ENCODE data around the gene ULK1.

The ULK1 gene

DNA sequence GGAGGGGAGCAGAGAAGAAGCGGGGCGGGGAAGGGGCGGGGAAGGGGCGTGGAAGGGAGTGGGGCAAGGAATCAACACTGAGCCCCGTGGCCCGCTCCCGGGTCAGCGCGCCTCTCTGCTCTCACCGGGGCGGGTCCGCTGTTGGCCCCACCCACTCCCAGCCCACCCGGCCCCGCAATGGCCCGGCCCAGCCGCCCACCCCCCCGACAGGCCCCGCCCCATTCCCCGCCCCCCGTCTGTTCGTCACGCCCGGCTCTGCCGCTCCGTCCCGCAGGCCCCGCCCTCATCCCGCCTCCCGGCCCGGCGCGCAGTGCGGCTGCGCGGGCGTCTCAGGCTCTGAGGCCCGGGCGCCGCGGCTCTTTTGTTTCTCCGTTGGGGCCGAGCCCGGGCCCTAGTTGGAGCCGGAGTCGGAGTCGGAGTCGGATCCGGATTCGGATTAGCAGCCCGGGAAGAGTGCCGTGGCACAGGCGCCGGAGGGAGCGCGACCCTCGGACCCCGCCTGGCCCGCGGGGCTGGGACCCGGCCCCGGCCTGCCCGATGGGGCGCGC lies at the start of gene ULK1:
Gene ULK1, plus strand, starts transcription at position 310 of the 548 bp plus-strand sequence. CDS start 380 bp downstream, outside the sequence.
- peak; percentile 87 for DNase-seq (ENCODE audit: low read depth)

DNA sequence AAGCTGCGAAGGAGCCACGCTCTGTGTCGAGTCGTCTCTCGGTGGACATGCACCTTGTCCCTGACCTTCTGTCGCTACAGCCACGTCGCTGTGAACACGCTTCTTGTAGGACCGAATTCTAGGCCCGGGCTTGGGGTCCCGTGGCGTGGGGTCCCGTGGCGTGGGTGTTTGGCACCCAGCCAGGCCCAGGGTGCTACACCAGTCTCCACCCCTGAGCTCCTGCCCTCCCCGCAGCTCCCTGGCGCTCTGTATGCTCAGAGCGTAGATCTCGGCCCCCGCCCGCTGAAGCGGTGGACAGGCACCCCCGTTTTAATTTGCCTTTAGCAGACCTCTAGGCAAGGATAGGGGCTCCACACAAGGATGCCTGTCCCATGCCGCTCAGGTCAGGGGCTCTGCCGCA lies 49.8 kb upstream of the ULK1 start:
- no peak for DNase-seq (ENCODE audit: low read depth)

DNA sequence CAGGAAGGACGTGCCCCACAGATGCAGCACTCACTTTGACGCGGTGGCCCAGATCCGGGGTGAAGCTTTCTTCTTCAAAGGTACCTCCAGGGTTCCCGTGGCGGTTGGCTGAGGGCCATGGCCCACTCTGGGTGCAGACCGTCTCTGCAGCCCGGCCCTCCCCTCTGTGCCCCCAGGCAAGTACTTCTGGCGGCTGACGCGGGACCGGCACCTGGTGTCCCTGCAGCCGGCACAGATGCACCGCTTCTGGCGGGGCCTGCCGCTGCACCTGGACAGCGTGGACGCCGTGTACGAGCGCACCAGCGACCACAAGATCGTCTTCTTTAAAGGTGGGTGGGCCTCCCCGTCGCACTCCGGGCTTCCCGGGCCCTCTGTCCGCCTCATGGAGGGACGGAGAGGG lies 49.3 kb upstream of the ULK1 start:
- no peak for DNase-seq (ENCODE audit: low read depth)

DNA sequence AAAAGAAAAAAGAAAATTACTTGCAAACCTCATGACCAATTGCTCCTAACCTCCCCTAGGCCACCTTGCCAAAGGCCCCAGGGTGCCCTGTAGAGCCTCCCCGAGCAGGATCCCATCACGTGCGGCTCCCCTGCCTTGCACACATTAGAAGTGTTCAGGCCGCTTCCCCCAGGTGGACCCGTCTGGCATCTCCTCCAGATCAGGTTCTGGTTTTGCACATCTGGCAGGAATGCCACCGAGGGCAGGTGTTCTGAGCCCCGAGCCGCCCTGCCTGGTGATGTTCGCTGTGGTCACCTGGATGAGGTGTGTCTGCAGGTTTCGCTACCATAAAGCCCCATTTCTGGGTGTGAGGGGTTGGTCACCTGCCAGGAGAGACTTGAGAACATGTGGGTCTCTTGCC lies 47.0 kb upstream of the ULK1 start:
- DNase-seq (ENCODE audit: low read depth), result no peak

DNA sequence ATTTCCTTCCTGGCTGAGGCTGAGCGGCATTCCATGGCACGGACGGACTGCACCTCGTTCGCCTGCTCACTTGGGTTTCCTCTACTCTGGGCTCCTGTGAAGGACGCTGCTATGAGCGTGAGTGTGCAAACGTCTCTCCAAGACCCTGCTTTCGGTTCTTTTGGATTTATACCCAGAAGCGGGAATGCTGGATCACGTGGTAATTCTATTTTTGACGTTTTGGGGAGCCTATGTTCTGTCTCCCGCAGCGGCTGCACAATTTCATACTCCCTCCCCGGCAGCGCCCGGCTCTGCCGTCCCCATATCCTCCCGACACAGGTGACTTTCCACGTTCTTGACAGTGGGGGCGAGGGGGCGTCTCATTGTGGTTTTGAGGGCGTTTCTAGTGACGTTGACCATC lies 45.7 kb upstream of the ULK1 start:
- DNase-seq (ENCODE audit: low read depth), result no peak

DNA sequence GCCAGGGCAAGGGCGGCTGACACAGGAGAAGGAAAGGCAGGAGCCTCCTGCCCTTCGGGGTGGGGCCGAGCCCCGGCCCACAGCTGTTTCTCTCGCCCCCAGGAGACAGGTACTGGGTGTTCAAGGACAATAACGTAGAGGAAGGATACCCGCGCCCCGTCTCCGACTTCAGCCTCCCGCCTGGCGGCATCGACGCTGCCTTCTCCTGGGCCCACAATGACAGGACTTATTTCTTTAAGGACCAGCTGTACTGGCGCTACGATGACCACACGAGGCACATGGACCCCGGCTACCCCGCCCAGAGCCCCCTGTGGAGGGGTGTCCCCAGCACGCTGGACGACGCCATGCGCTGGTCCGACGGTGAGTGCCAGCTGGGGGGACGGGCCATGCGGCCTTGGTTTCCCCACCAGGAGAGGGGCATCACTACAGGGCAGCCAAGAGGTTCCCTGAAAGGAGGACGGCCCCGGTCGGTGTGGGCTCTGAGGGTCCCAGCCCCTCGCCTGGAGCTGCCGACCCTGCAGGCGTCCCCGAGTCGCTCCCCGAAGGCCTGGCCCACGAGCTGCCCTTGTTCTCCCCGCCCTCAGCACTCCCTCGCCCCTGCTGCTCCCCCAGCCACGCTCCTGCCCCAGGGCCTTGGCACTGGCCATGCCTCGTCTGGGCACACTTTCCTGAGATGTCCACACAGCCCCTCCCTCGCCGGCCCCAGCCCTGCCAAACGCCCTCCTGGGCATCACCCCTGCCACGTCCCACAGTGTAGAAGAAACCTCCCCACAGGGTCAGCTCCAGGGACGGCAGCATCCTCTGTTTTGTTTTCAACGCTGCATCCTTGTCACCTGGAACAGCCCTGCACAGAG lies 44.5 kb upstream of the ULK1 start:
- no peak for DNase-seq (ENCODE audit: low read depth)

DNA sequence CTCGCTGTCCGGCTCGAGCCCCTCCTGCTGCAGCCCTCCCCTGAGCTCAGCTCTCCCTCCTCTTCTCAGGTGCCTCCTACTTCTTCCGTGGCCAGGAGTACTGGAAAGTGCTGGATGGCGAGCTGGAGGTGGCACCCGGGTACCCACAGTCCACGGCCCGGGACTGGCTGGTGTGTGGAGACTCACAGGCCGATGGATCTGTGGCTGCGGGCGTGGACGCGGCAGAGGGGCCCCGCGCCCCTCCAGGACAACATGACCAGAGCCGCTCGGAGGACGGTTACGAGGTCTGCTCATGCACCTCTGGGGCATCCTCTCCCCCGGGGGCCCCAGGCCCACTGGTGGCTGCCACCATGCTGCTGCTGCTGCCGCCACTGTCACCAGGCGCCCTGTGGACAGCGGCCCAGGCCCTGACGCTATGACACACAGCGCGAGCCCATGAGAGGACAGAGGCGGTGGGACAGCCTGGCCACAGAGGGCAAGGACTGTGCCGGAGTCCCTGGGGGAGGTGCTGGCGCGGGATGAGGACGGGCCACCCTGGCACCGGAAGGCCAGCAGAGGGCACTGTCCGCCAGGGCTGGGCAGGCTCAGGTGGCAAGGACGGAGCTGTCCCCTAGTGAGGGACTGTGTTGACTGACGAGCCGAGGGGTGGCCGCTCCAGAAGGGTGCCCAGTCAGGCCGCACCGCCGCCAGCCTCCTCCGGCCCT lies 43.4 kb upstream of the ULK1 start:
- no peak for DNase-seq (ENCODE audit: low read depth)

DNA sequence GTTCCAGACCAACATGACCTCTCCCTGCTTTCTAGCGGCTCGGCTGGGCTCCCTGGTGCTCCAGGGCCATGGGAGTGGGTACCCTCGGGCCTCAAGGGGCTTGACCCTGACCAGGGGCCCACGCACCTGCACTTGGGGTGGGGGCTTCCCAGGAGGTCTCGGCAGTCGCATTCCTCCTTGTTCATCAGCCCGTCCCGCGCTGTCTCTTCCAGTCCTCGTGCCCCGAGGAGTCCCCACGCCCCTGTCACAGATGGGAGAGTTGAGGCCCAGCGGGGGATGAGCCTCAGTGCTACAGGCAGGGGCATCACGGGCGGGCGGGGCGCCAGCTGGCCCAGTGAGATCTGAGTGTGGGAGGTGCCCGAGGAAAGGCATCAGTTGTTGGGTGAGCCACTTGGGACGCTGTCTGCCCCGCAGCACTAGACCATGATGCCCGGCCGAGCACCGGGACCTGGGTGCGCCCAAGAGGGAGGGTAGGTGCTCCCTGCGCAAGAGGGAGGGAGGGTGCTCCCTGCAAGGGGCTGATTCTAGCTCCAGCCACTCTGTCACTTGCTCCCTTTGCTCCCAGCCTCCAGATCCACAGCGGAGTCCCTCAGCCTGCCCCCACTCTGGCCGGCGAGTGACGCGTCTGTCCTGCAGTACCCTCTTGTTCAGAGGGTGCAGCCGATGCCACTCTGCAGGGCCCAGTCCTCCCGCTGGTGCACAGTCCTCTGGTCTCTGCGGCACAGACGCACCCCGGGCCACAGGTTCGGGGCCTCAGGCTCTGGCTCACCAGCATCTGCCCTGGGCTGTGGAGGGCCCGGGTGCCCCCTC lies 42.5 kb upstream of the ULK1 start:
- DNase-seq (ENCODE audit: low read depth), result no peak

DNA sequence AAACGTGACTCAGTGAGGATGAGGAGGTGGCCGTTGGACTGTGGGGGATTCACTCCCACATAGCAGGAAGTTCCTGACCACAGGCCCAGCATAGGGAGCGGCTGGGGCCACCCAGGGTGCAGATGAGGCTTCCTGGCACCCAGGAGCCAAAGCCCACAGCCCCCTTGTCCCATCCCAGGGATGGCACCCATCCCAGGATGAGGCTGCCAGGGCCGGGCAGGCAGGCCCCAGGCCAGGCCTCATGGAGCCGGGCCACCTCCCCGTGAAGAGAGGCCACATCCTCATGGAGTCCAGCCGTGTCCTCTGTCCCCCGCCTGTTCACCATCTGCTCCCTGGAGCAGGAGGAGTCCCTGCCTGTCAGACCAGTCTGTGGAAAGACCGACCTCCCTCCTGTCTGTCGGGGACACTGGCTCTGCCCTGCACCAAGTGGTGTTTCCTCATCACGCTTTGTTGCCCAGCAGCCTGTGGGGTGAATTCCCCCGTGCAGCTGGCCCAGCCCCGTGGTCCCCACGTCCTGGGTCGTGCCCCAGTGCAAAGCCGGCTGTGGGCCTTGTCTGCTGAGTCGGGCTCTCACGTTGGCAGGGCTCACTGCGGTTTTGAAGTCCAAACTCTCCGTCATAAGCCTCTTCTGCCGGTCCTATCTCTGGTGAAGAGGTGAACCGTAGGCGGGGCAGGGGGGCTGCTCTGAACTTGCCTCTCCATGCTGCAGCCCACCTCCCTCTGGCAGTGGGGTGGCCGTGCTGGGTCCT lies 41.7 kb upstream of the ULK1 start:
- no peak for DNase-seq (ENCODE audit: low read depth)

DNA sequence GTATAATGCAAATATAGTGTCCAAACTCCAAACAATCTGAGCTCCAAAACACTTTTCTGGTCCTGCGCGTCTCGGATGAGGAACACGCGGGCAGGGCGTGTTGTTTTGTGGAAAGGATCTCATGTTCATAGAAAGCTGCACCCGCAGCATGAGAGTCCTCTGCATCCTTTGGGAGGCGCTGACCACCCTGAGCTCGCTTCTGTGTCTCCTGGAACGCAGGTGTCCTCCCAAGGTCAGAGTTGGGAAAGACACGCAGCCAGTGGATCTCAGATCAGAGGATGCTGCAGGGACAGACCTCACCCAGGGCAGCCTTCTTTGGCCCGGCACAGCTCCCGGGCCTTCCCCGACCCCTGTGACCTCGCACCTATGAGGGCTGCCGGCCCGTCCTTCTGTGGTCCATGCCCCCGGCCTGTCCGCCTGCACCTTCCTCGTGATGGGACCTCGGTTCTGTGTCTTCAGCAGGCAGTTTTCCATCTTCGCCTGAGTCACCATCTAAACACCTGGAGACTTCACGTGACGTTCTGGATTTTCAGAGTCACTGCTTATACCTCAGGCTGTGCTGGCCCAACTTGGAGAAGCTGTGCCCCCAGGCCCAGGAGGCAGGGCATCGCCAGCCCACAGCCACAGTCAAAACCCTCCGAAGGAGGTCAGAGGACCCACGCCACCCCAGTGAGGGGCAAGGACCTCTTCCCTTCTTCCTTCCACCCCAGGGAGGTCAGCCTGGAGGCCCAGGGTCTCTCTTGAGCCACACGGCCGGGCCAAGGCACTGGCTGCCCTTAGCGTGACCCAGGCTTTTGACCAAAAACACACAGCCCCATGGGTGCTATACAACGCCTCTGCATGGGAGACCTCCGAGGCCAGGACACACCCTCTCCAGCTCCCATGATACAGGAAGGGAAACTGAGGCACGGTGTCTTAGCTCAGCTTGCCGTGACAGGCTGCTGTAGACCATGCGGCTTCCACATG lies 40.3 kb upstream of the ULK1 start:
- DNase-seq (ENCODE audit: low read depth), result no peak

DNA sequence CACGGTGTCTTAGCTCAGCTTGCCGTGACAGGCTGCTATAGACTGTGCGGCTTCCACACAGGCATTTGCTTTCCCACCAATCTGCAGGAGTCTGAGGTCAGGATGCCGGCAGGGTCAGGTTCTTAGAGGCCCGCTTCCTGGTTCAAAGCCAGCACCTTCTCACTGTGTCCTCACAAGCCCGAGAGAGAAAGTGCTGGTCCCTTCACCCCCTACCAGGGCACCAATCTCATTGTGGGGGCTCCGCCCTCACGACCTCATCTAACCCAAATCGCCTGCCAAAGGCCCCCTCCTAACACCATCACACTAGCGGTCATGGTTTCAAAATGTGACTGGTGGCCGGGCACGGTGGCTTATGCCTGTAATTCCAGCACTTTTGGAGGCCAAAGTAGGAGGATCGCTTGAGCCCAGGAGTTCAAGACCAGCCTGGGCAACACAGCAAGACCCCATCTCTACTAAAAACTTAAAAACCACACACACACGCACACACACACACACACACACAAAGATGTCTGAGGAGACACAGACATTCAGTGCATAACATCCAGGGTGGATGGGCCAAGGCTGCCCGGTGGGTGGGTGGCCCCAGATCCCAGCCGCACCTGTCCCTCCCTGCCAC lies 39.5 kb upstream of the ULK1 start:
- DNase-seq (ENCODE audit: low read depth), result no peak

DNA sequence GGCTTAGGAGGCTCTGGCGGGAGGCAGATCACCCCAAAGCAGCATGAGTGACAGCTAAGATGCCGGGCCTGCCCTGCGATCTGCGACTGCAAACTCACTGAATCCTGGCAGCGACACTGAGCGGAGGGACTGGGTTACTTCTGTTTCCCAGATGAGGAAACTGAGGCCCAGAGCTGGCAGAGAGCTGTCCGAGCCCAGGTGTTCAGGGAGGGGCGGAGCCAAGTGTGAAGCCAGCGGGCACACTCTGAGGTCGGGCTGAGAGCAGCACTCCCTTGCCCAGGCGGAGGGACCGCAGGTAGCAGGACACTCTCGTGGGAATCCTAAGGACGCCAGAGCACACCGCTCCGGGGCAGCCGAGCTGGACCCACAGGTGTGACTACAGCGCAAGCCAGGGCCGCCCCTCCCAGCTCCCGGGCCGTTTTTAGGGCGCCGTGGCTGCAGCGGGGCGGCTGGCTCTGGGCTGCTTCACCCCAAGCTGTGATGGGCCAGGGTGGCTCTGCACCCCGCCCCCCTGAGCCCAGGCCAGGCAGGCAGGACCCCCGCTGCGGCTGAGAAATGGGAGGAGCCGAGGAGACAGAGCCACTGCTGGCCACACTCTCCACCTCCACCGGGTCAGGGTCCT lies 38.8 kb upstream of the ULK1 start:
- DNase-seq (ENCODE audit: low read depth), result no peak

DNA sequence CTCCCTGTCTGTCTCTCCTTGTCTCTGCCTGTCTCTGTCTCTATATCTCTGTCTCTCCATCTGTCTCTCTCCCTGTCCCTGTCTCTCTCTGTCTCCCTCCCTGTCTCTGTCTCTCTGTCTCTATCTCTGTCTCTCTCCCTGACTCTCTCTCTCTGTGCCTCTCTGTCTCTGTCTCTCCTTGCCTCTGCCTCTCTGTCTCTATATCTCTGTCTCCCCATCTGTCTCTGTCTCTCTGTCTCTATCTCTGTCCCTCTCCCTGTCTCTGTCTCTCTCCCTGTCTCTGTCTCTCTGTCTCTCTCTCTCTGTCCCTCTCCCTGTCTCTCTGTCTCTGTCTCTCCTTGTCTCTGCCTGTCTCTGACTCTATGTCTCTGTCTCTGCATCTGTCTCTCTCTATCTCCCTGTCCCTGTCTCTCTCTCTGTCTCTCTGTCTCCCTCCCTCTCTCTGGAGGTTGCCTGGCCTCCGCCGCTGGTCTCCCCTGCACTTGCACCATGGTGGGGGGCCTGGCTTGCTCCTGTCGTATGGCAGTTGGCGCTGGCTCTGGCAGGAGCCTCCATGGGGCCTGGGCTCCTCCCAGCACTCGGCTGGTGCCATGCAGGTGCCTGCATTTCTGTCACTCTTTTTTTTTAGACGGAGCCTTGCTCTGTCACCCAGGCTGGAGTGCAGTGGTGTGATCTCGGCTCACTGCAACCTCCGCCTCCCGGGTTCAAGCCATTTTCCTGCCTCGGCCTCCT lies 37.9 kb upstream of the ULK1 start:
- DNase-seq (ENCODE audit: low read depth), result no peak

DNA sequence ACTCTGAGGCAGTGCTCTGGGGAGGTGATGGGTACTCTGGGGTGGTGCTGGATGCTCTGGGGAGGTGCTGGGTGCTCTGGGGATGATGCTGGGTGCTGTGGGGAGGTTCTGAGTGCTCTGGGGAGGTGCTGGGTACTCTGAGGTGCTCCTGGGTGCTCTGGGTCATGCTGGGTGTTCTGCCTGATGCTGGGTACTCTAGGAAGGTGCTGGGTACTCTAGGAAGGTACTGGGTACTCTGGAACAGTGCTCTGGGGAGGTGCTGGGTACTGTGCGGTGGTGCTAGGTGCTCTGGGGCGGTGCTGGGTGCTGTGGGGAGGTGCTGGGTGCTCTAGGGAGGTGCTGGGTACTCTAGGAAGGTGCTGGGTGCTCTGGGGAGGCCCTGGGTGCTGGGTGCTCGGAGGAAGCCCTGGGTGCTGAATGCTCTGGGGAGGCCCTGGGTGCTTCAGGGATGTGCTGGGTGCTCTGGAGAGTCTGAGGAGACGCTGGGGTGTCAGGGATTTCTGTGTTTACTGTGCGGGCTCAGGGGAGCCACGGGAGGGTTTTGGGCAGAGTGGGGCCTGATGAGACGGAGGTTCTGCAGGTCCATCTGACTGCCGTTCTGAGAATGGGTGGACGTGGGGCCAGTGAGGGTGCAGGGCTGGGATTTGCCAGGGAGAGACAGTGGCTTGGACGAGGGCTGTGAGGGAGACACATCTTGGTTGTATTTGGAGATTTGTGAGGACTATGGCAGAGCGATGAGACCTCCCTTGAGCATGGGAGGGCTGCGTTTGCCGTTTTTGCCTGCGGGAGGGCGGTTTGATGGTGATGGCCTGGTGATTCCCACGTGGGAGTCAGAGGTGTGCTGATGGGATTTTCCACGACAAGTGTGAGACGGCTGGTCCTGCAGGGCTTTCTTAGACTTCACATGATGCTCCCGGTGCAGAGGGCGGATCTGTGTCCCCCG lies 36.2 kb upstream of the ULK1 start:
- DNase-seq (ENCODE audit: low read depth), result no peak

DNA sequence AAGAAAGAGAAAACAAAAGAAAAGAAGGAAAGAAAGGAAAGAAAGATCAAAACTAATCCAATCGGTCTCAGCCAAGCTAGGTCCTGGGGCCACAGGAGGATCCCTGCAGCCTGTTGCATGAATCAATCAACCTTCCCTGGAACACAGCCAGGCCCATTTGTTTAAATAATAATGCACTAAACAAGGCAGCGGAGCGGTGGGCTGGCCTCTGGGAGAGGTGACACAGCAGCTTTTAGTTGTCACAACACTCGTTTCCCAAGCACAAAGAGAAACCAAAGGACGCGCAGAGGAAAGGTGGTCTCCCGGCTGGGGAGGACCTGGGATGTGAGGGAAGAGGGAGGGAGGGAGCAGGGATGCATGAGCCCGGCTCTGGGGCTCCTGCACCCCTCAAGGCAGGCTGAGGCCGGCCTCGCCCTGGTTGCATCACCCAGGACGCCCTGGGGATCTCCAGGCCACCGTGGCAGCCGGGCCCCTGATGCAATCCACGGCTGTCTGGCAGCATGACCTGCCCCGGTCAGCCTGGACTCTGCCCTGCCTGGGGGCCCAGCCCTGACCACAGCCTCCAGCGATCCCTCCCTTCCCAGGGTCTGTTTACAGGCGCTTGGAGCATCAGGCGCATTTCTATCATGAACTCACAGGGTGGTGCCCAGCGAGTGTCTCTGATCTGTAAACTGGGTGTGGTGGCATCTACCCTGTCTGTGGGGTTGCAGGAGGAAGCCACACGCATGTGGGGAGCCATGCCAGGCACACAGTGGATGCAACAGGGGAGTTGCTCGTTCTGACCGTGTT lies 33.8 kb upstream of the ULK1 start:
- no peak for DNase-seq (ENCODE audit: low read depth)

DNA sequence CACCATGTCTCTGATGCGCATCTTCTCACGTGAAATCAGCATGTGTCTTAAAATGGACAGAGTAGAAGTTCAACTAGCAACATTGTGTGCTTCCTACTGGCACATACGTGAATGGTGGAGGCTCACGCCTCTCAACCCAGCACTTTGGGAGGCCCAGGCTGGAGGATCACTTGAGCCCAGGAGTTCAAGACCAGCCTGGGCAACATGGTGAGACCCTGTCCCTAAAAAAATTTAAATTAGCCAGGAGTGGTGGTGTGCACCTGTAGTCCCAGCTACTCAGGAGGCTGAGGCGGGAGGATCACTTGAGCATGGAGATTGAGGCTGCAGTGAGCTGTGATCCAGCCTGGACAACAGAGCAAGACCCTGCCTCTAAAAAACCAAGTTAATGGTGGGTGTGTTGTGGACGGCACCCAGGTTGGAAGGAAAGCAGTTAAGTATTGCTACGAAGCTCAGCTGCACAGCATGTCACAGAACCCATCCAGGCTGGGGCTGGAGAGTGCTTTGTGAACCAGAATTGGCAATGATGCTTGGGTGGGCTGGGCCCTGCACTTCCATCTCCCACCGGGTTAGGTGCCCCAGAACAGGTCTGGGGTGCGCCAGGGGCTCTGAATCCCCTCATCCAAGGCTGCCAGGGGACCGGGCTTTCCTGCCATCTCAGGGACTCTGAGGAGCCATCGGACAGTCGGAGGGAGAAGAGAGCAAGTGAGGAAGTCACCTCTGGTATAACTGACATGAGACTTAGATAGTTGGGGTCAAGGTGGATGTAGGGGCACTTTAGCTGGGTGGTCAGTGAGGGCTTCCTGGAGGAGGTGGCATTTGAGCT lies 33.0 kb upstream of the ULK1 start:
- no peak for DNase-seq (ENCODE audit: low read depth)

Data from stimulated activated CD8-positive, alpha-beta memory T cell treated with anti-CD3 and anti-CD28 coated beads, Interleukin-7, amount 100 ng/mL, for 24 hours (primary cell).